ENCODE data around the gene CD3E.

CD3E gene

DNA sequence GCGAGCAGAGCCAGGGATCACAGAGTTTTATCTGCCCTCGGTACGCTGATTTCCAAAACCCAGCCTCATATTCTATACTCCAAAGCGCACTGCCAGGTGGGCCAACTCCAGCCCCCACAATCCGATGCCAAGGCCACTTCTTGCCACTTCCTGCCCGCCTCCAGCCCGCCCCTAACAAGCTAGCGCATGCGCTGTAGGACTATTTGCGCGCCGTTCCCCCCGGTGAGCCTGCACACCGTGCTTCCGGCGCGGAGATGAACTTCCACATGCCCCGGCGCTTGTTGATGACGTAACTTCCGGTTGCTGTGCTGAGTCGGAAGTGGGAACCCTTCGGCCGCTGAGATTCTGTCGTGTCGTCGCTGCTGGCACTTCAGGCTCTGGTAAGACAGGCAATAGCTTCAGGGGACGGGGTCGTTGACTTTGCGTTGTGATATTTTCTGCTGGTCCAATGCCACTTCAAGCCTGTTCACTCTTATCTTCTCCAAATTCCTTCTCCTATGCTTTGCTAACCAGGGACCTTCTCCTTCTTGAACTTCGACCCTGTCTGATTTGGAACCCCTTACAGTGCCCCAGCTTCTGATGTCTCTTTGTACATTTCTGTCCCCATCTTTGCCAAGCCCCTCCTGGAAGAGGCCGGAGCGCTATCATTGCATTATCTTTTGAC, 54.9 kb downstream of the CD3E start, which contains the start of gene UBE4A:
UBE4A (plus strand) TSS at position 306 of the 664 bp plus-strand sequence. CDS start 5,481 bp downstream, outside the sequence.
- peak within 1 kb of the TSS; percentile 75 for H3K27ac ChIP-seq
- H3K9me3 ChIP-seq (ENCODE audit: low read depth, low read length) = no peaks in the 10 kb centered on the region
- peak; percentile 67 for DNase-seq (ENCODE audit: low read depth, low spot score)
- H3K36me3 ChIP-seq (ENCODE audit: insufficient read depth, low read length) = peaks cover 4% of the 10 kb centered on the region
- peak within 1 kb of the TSS; percentile 81 for H3K4me3 ChIP-seq
- peak; percentile 9 for TF ChIP-seq FOXP2 (optimal IDR thresholded peaks at IDR 0.05; ENCODE audit: control extremely low read depth, extremely low read length, insufficient read depth)
- no peak for TF ChIP-seq EZH2 (IDR thresholded peaks at IDR 0.05)
- TF ChIP-seq POLR2AphosphoS5 (IDR thresholded peaks at IDR 0.05; ENCODE audit: borderline replicate concordance, low read depth, low read length) = peak; percentile 88
- peak within 1 kb of the TSS; percentile 84 for H3K9ac ChIP-seq (ENCODE audit: insufficient read length)

DNA sequence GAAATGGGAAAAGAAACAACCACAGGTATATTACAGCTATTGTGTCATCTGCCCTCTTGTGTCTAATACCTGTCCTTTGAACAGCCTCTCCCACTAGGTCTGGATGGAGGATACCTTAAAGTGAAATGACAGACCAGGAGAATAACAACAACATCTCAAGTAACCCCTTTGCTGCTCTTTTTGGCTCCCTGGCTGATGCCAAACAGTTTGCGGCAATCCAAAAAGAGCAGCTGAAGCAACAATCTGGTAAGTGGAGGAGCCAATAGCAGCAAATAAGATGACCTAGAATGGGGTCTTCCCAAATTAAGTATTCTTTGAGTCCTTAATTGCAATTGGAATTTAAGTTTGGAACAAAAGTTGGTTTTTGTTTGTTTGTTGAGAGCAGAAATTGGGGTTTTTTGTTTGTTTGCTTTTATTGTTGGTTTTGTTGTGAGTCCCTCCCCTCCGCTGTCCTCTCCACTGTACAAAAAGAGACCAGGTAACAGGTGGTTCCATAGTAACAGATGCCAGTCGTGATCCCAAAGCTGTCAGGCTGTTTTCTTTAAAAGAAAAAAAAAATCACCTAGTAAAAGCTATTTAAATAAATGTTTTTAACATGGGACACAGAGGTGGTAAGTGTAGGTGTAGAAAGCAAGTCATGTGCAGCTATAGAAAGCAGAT, 60.6 kb downstream of the CD3E start:
- TF ChIP-seq FOXP2 (optimal IDR thresholded peaks at IDR 0.05; ENCODE audit: control extremely low read depth, extremely low read length, insufficient read depth) = no peak
- no peak for TF ChIP-seq POLR2AphosphoS5 (IDR thresholded peaks at IDR 0.05; ENCODE audit: borderline replicate concordance, low read depth, low read length)
- no peak for TF ChIP-seq EZH2 (IDR thresholded peaks at IDR 0.05)
- Histone ChIP-seq H3K4me3 (no peak overlapping the region), H3K9me3 (ENCODE audit: low read depth, low read length) (no peaks in the 10 kb centered on the region), H3K9ac (ENCODE audit: insufficient read length) (no peak overlapping the region), H3K27ac (no peak overlapping the region), H3K36me3 (ENCODE audit: insufficient read depth, low read length) (peaks cover 42% of the 10 kb centered on the region)
- DNase-seq (ENCODE audit: low read depth, low spot score) = no peak

Data from SK-N-MC (cell line).